Measurements from ENCODE around the gene PTPN14. TPM values are rescaled to one million over a fixed set of nuclear protein-coding genes. Genes with fewer than 3 reads are reported as not detected.

PTPN14 gene
- total RNA-seq, 1 experiment from 2014 or later = 76.4 TPM

DNA sequence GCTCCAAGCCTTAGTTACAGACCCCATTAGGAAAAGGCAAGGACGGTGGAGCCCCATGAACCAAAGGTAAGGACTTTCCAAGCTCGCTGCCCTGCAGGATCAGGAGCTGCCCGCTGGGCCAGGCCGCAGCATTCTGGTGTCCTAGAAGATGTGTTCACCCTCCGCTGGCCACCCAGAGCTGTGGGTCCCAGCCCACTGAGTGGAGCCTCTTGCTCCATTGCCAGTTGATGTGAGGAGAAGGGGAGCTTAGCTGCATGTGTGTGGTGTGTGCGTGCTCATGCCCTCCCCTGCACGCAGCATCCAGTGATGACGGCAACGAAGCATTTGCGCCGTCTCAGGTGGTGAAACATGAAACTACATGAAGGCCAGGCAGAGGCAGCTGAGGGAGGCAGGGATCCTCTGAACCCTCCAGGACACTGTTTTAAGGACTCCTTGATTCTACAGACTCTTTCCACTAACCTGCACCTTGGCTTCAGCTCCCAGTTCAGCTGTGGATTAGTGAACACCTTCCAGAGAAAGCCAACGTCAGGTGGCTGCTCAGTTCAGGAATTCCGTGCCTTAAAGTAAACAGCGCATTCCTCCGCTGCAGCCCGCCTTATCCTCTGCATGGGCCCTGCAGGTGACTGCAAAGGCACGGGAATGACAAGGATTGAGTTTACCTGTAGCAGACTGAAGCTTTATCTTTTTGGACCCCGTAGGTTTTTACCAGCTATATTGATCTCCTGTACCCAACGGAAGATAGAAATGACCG is 221.8 kb downstream of the PTPN14 start:
- no peaks in the 10 kb centered on the region; the same call in 1 of the 2 replicates for H3K27me3 ChIP-seq (ENCODE audit: insufficient read depth, low read length)
- H3K4me1 ChIP-seq (ENCODE audit: insufficient read depth, low read length) = no peaks in the 10 kb centered on the region; the same call in 1 of the 2 replicates
- no CpG with 5 or more reads among the region's 20 CpGs for WGBS (ENCODE audit: extremely low coverage, insufficient read length, low lambda C conversion rate)
- no peaks in the 10 kb centered on the region for H3K9me3 ChIP-seq (ENCODE audit: control insufficient read depth, low read depth, low read length)
- no peak overlapping the region for H4K8ac ChIP-seq (replicated peaks; ENCODE audit: insufficient read length, low read depth, low read length)
- H3K79me2 ChIP-seq (ENCODE audit: insufficient read depth, low read length) = no peaks in the 10 kb centered on the region
- no peak overlapping the region for H2BK120ac ChIP-seq (ENCODE audit: low read depth, low read length, poor library complexity, severe bottlenecking)
- no peak overlapping the region for H3K18ac ChIP-seq (ENCODE audit: insufficient read length, low read depth, low read length)
- H3K4ac ChIP-seq (ENCODE audit: low read depth, low read length) = no peak overlapping the region
- Mint-ChIP-seq H3K27me3 (ENCODE audit: low read depth) (peaks cover 1% of the 10 kb centered on the region; the same call in 1 of the 2 replicates), H3K9me3 (no peaks in the 10 kb centered on the region), H3K36me3 (ENCODE audit: insufficient read depth in 1 of 3, low read depth in 3 of 3) (no peaks in the 10 kb centered on the region; a peak in 1 of 7 replicates), H3K4me1 (peaks cover 18% of the 10 kb centered on the region in 2 experiments), H3K27ac (no peak overlapping the region; a peak in 1 of 7 replicates), H3K4me3 (no peak overlapping the region)
- no peak overlapping the region for H3T11ph ChIP-seq (ENCODE audit: low read length)
- H2BK20ac ChIP-seq (ENCODE audit: low read depth, low read length, poor library complexity, severe bottlenecking) = no peak overlapping the region
- H3K4me2 ChIP-seq (ENCODE audit: insufficient read depth, insufficient read length, low read length) = no peak overlapping the region
- no peak overlapping the region for H3K27ac ChIP-seq (ENCODE audit: insufficient read length, low read depth, low read length)
- no peak overlapping the region for H4K5ac ChIP-seq (ENCODE audit: insufficient read length, low read depth, low read length)
- no peak overlapping the region for H3K14ac ChIP-seq (ENCODE audit: insufficient read depth, low read length)
- H3K79me1 ChIP-seq (ENCODE audit: insufficient read depth, low read depth, low read length, poor library complexity, severe bottlenecking) = no peaks in the 10 kb centered on the region
- no peak overlapping the region for H3K23ac ChIP-seq (ENCODE audit: insufficient read length, low read depth, low read length)
- TF ChIP-seq, protein P1, sequence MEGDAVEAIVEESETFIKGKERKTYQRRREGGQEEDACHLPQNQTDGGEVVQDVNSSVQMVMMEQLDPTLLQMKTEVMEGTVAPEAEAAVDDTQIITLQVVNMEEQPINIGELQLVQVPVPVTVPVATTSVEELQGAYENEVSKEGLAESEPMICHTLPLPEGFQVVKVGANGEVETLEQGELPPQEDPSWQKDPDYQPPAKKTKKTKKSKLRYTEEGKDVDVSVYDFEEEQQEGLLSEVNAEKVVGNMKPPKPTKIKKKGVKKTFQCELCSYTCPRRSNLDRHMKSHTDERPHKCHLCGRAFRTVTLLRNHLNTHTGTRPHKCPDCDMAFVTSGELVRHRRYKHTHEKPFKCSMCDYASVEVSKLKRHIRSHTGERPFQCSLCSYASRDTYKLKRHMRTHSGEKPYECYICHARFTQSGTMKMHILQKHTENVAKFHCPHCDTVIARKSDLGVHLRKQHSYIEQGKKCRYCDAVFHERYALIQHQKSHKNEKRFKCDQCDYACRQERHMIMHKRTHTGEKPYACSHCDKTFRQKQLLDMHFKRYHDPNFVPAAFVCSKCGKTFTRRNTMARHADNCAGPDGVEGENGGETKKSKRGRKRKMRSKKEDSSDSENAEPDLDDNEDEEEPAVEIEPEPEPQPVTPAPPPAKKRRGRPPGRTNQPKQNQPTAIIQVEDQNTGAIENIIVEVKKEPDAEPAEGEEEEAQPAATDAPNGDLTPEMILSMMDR (conservative IDR thresholded peaks at IDR 0.05) = no peak
- no peaks in the 10 kb centered on the region for H3K23me2 ChIP-seq (ENCODE audit: insufficient read length, low read depth, low read length, poor library complexity, severe bottlenecking)
- H2AK5ac ChIP-seq (ENCODE audit: insufficient read length, low read length) = no peak overlapping the region
- H2BK5ac ChIP-seq (ENCODE audit: insufficient read length, low read length) = no peak overlapping the region
- no peak overlapping the region for H3K56ac ChIP-seq (ENCODE audit: insufficient read length, low read depth, low read length)
- H4K91ac ChIP-seq (ENCODE audit: insufficient read length, low read depth, low read length) = no peak overlapping the region
- no peak for DNase-seq
- H2AFZ ChIP-seq (ENCODE audit: low read length) = no peak overlapping the region
- H3K9ac ChIP-seq (ENCODE audit: extremely low read depth, insufficient read length, low read length) = no peak overlapping the region
- no peak overlapping the region for H2BK12ac ChIP-seq (ENCODE audit: insufficient read length, low read depth, low read length)
- no peaks in the 10 kb centered on the region for H4K20me1 ChIP-seq (ENCODE audit: control insufficient read depth, insufficient read depth, insufficient read length)
- no peak overlapping the region for H2BK15ac ChIP-seq (ENCODE audit: low read depth, low read length)
